K562 (cell line): ENCODE results near the gene MED12. TPM values are rescaled to one million over a fixed set of nuclear protein-coding genes. Genes with fewer than 3 reads are reported as not detected.

Source experiments
- ATAC-seq: fragments of 200-7000 bp; cut with Tn5 transposase; 3 replicates; pipeline ENCODE4 v1.9.1; 2020; ENCODE audit warnings: moderate library complexity
- BruUV-seq: library from RNA; stranded (reverse); fragments of 400-500 nt; replicated peaks from 2 replicates; lab custom pipeline; 2021; lab: Mats Ljungman, UMichigan
- CTCF ChIA-PET: fragments of 300-600 bp; formaldehyde crosslinking; extraction: SDS; loops from one replicate; lab custom pipeline; 2021; ENCODE audit warnings: low intra/inter-chr PET ratio; lab: Yijun Ruan, JAX
- POLR2A ChIA-PET: fragments of 300-600, 350-650 bp; sonication (Branson Sonifier 250); formaldehyde crosslinking; extraction: SDS; loops from one replicate; lab custom pipeline; 2021; ENCODE audit warnings: antibody characterized with exemption, inconsistent platforms; lab: Yijun Ruan, JAX
- DNase-seq, 4 experiments: peaks; one replicate each; pipeline versions ENCODE4 v3.0.0 to v3.0.0-alpha.2; 2011 to 2018; ENCODE audit warnings: low spot score in 3 of 4, mixed read lengths in 3 of 4; ENCODE audit errors: extremely low read depth in 1 of 4
- FAIRE-seq: peaks from 2 replicates; lab custom pipeline; 2011; peaks lifted over from hg19 to GRCh38; lab: Jason Lieb, UNC
- H2AFZ ChIP-seq: 2 replicates; pipeline ENCODE4 v1.6.0; 2011; ENCODE audit warnings: low read depth, low read length, control low read depth, inconsistent platforms
- H3K27ac ChIP-seq: fragments of 200-600 bp; 3 replicates; pipeline ENCODE4 v1.8.0; 2011; ENCODE audit warnings: low read depth, mild to moderate bottlenecking, control low read depth, inconsistent platforms, low read length, moderate library complexity, mixed read lengths; ENCODE audit errors: extremely low read depth
- H3K27me3 ChIP-seq, 2 experiments: fragments of 300-600 bp in 1 of 2; 2 replicates in 1 of 2; 3 replicates in 1 of 2; pipeline versions ENCODE4 v1.6.0 to v1.8.0; 2011; ENCODE audit warnings: inconsistent platforms in 2 of 2, low read length in 2 of 2, mild to moderate bottlenecking in 1 of 2, mixed read lengths in 1 of 2, moderate library complexity in 1 of 2; ENCODE audit not compliant: control insufficient read depth in 2 of 2, insufficient read depth in 2 of 2
- H3K36me3 ChIP-seq: fragments of 300-600 bp; 3 replicates; pipeline ENCODE4 v1.8.0; 2011; ENCODE audit warnings: mild to moderate bottlenecking, low read length, inconsistent platforms; ENCODE audit not compliant: control insufficient read depth, insufficient read depth
- H3K4me1 ChIP-seq, 2 experiments: fragments of 200-600 bp in 1 of 2; replicated peaks in 1 of 2; 2 replicates in 1 of 2; 3 replicates in 1 of 2; pipeline versions ENCODE4 v1.5.1 to v1.8.0; 2011; ENCODE audit warnings: inconsistent platforms in 2 of 2, low read length in 2 of 2, mild to moderate bottlenecking in 1 of 2, mixed read lengths in 1 of 2, moderate library complexity in 1 of 2; ENCODE audit not compliant: control insufficient read depth in 2 of 2, insufficient read depth in 2 of 2
- H3K4me2 ChIP-seq: 2 replicates; pipeline ENCODE4 v1.6.1; 2011; ENCODE audit warnings: low read length, control low read depth, inconsistent platforms, mixed read lengths; ENCODE audit not compliant: insufficient read depth
- H3K4me3 ChIP-seq: fragments of 200-600 bp; sonication (generic), shearing (Covaris generic); 2 replicates; pipeline ENCODE4 v1.5.1; 2016; ENCODE audit warnings: control low read depth, inconsistent platforms
- H3K79me2 ChIP-seq: fragments of 200-600 bp; 3 replicates; pipeline ENCODE4 v1.8.0; 2011; ENCODE audit warnings: low read length, inconsistent platforms; ENCODE audit not compliant: control insufficient read depth, insufficient read depth
- H3K9ac ChIP-seq, 2 experiments: 2 replicates each; pipeline versions ENCODE4 v1.6.0 to v1.6.1; 2011; ENCODE audit warnings: low read depth in 2 of 2, low read length in 2 of 2, control low read depth in 1 of 2, inconsistent platforms in 1 of 2, mild to moderate bottlenecking in 1 of 2, mixed read lengths in 1 of 2; ENCODE audit not compliant: insufficient read depth in 1 of 2
- H3K9me1 ChIP-seq: one replicate; pipeline ENCODE4 v1.6.0; 2011; ENCODE audit warnings: inconsistent platforms, mild to moderate bottlenecking, low read length, moderate library complexity; ENCODE audit not compliant: control insufficient read depth, insufficient read depth
- H3K9me3 ChIP-seq: replicated peaks from 2 replicates; pipeline ENCODE4 v1.5.1; 2011; ENCODE audit warnings: low read depth, low read length, inconsistent platforms; ENCODE audit not compliant: control insufficient read depth, insufficient read depth
- H4K20me1 ChIP-seq: replicated peaks from 2 replicates; pipeline ENCODE4 v1.6.1; 2011; ENCODE audit warnings: low read length, inconsistent platforms, mixed read lengths; ENCODE audit not compliant: control insufficient read depth, insufficient read depth
- CHD4 ChIP-seq: fragments of 200-600 bp; sonication (generic); IDR thresholded peaks from 3 replicates; pipeline ENCODE4 v1.6.1; 2012; ENCODE audit warnings: low read depth, mild to moderate bottlenecking, mixed read lengths, low read length, inconsistent platforms; ENCODE audit not compliant: insufficient read depth, insufficient replicate concordance, poor library complexity, severe bottlenecking
- CREB1 ChIP-seq, 2 experiments: sonication (generic) in 1 of 2; formaldehyde crosslinking in 1 of 2; IDR thresholded peaks; 2 replicates each; pipeline versions ENCODE4 v1.6.1 to v1.8.0; 2012 to 2022; ENCODE audit warnings: inconsistent platforms in 1 of 2, mild to moderate bottlenecking in 1 of 2, missing genetic modification reagents in 1 of 2, moderate library complexity in 1 of 2
- ETV1 ChIP-seq: fragments of 450-650 bp; conservative IDR thresholded peaks from 2 replicates; pipeline ENCODE4 v1.6.1; 2016; ENCODE audit warnings: missing genetic modification characterization, control low read depth, low read depth, missing compliant biosample characterization
- GATAD2B ChIP-seq: fragments of 450-650 bp; IDR thresholded peaks from 2 replicates; pipeline ENCODE4 v1.6.1; 2017; ENCODE audit warnings: mild to moderate bottlenecking, borderline replicate concordance
- HBP1 ChIP-seq: fragments of 450-650 bp; formaldehyde crosslinking; IDR thresholded peaks from 2 replicates; pipeline ENCODE4 v1.4.0; 2022; ENCODE audit warnings: missing genetic modification characterization
- NBN ChIP-seq: fragments of 450-650 bp; IDR thresholded peaks from 2 replicates; pipeline ENCODE4 v1.6.1; 2016; ENCODE audit warnings: low read depth, mild to moderate bottlenecking
- NFXL1 ChIP-seq: fragments of 450-650 bp; formaldehyde crosslinking; IDR thresholded peaks from 2 replicates; pipeline ENCODE4 v1.4.0; 2021; ENCODE audit warnings: mild to moderate bottlenecking
- NONO ChIP-seq, 2 experiments: fragments of 200-400 bp in 1 of 2; fragments of 450-650 bp in 1 of 2; formaldehyde crosslinking in 1 of 2; IDR thresholded peaks; 2 replicates each; pipeline ENCODE4 v1.6.1; 2017; ENCODE audit warnings: low read depth in 2 of 2, mild to moderate bottlenecking in 2 of 2, moderate library complexity in 2 of 2, low read length in 1 of 2
- POLR2A ChIP-seq: fragments of 450-650 bp; conservative IDR thresholded peaks from 2 replicates; pipeline ENCODE4 v1.6.1; 2016
- POLR3A ChIP-seq: IDR thresholded peaks from 2 replicates; pipeline ENCODE4 v1.6.1; 2011; ENCODE audit warnings: borderline replicate concordance, mild to moderate bottlenecking, moderate library complexity; ENCODE audit not compliant: insufficient read length, insufficient read depth; ENCODE audit errors: extremely low read depth
- SETDB1 ChIP-seq: IDR thresholded peaks from one replicate; pipeline ENCODE4 v1.6.1; 2012; ENCODE audit warnings: low read length, control low read depth, inconsistent platforms
- TBL1XR1 ChIP-seq, 2 experiments: IDR thresholded peaks; 2 replicates each; pipeline ENCODE4 v1.6.1; 2012; ENCODE audit warnings: improper control_type of control experiment in 2 of 2, low read length in 2 of 2, mild to moderate bottlenecking in 1 of 2
- TFAM ChIP-seq: fragments of 250-450 bp; sonication (Bioruptor Pico); conservative IDR thresholded peaks from 2 replicates; pipeline ENCODE4 v1.5.0; 2021; ENCODE audit warnings: mild to moderate bottlenecking, moderate library complexity
- XRCC4 ChIP-seq: IDR thresholded peaks from one replicate; pipeline ENCODE4 v1.6.1; 2011; ENCODE audit not compliant: insufficient read depth, insufficient read length; ENCODE audit errors: extremely low read depth
- ZKSCAN8 ChIP-seq: fragments of 200-800 bp; sonication (Bioruptor generic); IDR thresholded peaks from 2 replicates; pipeline ENCODE4 v1.6.1; 2016; ENCODE audit warnings: missing genetic modification characterization, missing compliant biosample characterization
- ZNF184 ChIP-seq: sonication (generic); formaldehyde crosslinking; IDR thresholded peaks from 2 replicates; pipeline ENCODE4 v1.5.0; 2020; ENCODE audit warnings: missing genetic modification reagents
- ZNF253 ChIP-seq: fragments of 250-450 bp; sonication (Bioruptor Pico); conservative IDR thresholded peaks from 2 replicates; pipeline ENCODE4 v1.6.1; 2021; ENCODE audit warnings: mild to moderate bottlenecking
- ZNF347 ChIP-seq: fragments of 450-650 bp; formaldehyde crosslinking; IDR thresholded peaks from 2 replicates; pipeline ENCODE4 v1.4.0; 2020; ENCODE audit warnings: low read depth, mild to moderate bottlenecking, moderate library complexity
- ZNF57 ChIP-seq: fragments of 450-650 bp; formaldehyde crosslinking; IDR thresholded peaks from 2 replicates; pipeline ENCODE4 v1.4.0; 2020; ENCODE audit warnings: mild to moderate bottlenecking, moderate library complexity
- ZNF586 ChIP-seq: fragments of 450-650 bp; formaldehyde crosslinking; conservative IDR thresholded peaks from 2 replicates; pipeline ENCODE4 v1.4.0; 2020; ENCODE audit warnings: mild to moderate bottlenecking, moderate library complexity
- WGBS: fragments of 100-300 bp; shearing (Covaris generic); methylation state at CpG from one replicate; pipeline ENCODE4 v1.1.6; 2016; ENCODE audit warnings: low coverage, mixed read lengths; ENCODE audit not compliant: insufficient coverage; ENCODE audit errors: missing lambda C conversion rate; 5-methylcytosine and 5-hydroxymethylcytosine counted together
- in situ Hi-C: fragments of 300-500 bp; cut with MboI; formaldehyde crosslinking; loops from 4 replicates; pipeline ENCODE4 v1.15.0; 2018; ENCODE audit warnings: inconsistent platforms, mixed read lengths
- intact Hi-C: fragments of 100-400 bp; cut with micrococcal nuclease; formaldehyde crosslinking; loops from 2 replicates; pipeline ENCODE4 v1.14.2; 2022
- polyA plus RNA-seq, 8 experiments: library from polyadenylated mRNA; depleted of rRNA in 4 of 8; stranded (reverse) in 5 of 8; unstranded in 3 of 8; fragments of >200 nt; fragmentation: Nextera tagmentation in 2 of 8; fragmentation: Illumina TruSeq in 1 of 8; extraction: Ambion mirVana in 2 of 8; extraction: Trizol in 1 of 8; gene quantifications; 2 replicates each; pipeline versions ENCODE4 v1.2.1 to v1.2.3, GENCODE V29; 2011 to 2014; ENCODE audit warnings: inconsistent platforms in 1 of 8, missing spikeins in 1 of 8
- total RNA-seq, 7 experiments: library from RNA; depleted of rRNA in 6 of 7; stranded (reverse); fragments of >200 nt in 6 of 7; fragmentation: Illumina TruSeq in 2 of 7; extraction: Trizol in 2 of 7; gene quantifications; 2 replicates each; pipeline versions ENCODE4 v1.2.1 to v1.2.3, GENCODE V29; 2011 to 2021; ENCODE audit warnings: low replicate concordance in 1 of 7

MED12 gene
- total and polyA plus RNA-seq, 9 of the 15 experiments (the other 6 are each of a cell fraction or from before 2014, with no cell fraction given) = 1.6 to 49.7 (median 8.6) TPM

- ATAC-seq (no peak), FAIRE-seq (no peak), DNase-seq (no peak)
- H3K27me3 ChIP-seq = no peaks in the 10 kb centered on the region
- in situ Hi-C loops = no loop called here
- H3K79me2 ChIP-seq = no peaks in the 10 kb centered on the region
- WGBS = 37% methylated on average over 3 of the region's 3 CpGs
- BruUV-seq = no TSS peak
- H2AFZ ChIP-seq = no peak overlapping the region
- no peaks in the 10 kb centered on the region for H3K9me3 ChIP-seq
- H3K4me3 ChIP-seq = no peak overlapping the region
- CTCF ChIA-PET = no interaction called here
- no peaks in the 10 kb centered on the region for H3K4me1 ChIP-seq
- no peak overlapping the region for H3K27ac ChIP-seq
- H3K4me2 ChIP-seq = no peak overlapping the region
- no peaks in the 10 kb centered on the region for H3K36me3 ChIP-seq
- POLR2A ChIA-PET = no interaction called here
- intact Hi-C loops = no loop called here
- no peak overlapping the region for H3K9ac ChIP-seq
- no peaks in the 10 kb centered on the region for H3K9me1 ChIP-seq
- H4K20me1 ChIP-seq = no peaks in the 10 kb centered on the region
- TF ChIP-seq CREB1 (IDR thresholded peaks at IDR 0.05) (no peak), CREB1 (CRISPR knock-in tag; IDR thresholded peaks at IDR 0.05) (no peak), ZNF253 (CRISPR knock-in tag) (no peak), SETDB1 (no peak), TBL1XR1 (IDR thresholded peaks at IDR 0.05; ENCODE audit: low read length in 2 of 2) (no peak), ZNF347 (CRISPR knock-in tag) (no peak), ETV1 (tag) (no peak), POLR3A (no peak), ZNF184 (CRISPR knock-in tag) (no peak), XRCC4 (no peak), ZKSCAN8 (CRISPR knock-in tag) (no peak), HBP1 (CRISPR knock-in tag) (no peak), GATAD2B (no peak), TFAM (CRISPR knock-in tag) (no peak), POLR2A (no peak), CHD4 (no peak), NFXL1 (CRISPR knock-in tag) (no peak), ZNF57 (no peak), NONO (IDR thresholded peaks at IDR 0.05; ENCODE audit: low read depth in 2 of 2, low read length in 1 of 2) (no peak), ZNF586 (no peak), NBN (no peak)
These were observed 42.1 kb downstream of the MED12 start for GRCh38 chrX:71160475-71160874.
